Esophagus muscularis mucosa (tissue), 4 donors: ENCODE results near the gene CYP27A1. TPM values are rescaled to one million over a fixed set of nuclear protein-coding genes. Genes with fewer than 3 reads are reported as not detected.

Experiments
- DNase-seq: peaks from one replicate; pipeline ENCODE4 v3.0.0-alpha.2; 2017; ENCODE audit errors: extremely low spot score
- H3K27ac ChIP-seq, 4 donors: fragments of 200-600 bp; sonication (generic); replicated peaks in 1 of 4; 1 replicate in 3 of 4; 2 replicates in 1 of 4; pipeline ENCODE4 v1.5.1; 2016 to 2019; ENCODE audit warnings: mild to moderate bottlenecking in 1 of 4
- H3K27me3 ChIP-seq, 4 donors: fragments of 200-600 bp; sonication (generic); one replicate each; pipeline versions ENCODE4 v1.5.1 to v1.6.0; 2016 to 2019
- H3K36me3 ChIP-seq, 4 donors: fragments of 200-600 bp; sonication (generic); one replicate each; pipeline ENCODE4 v1.5.1; 2016 to 2019
- H3K4me1 ChIP-seq, 4 donors: fragments of 200-600 bp; sonication (generic); one replicate each; pipeline ENCODE4 v1.5.1; 2016 to 2019
- H3K4me3 ChIP-seq, 4 donors: fragments of 200-600 bp; sonication (generic); 1 replicate in 2 of 4; 2 replicates in 2 of 4; pipeline ENCODE4 v1.5.1; 2016 to 2019; ENCODE audit warnings: mild to moderate bottlenecking in 4 of 4, moderate library complexity in 1 of 4
- H3K9me3 ChIP-seq, 4 donors: fragments of 200-600 bp; sonication (generic); 1 replicate in 3 of 4; 2 replicates in 1 of 4; pipeline ENCODE4 v1.5.1; 2016 to 2019
- CTCF ChIP-seq, 3 experiments: fragments of 200-600 bp in 2 of 3; fragments of 450-650 bp in 1 of 3; sonication (generic) in 2 of 3; IDR thresholded peaks; one replicate each; pipeline ENCODE4 v1.5.1; 2017 to 2019; ENCODE audit warnings: antibody characterized with exemption in 3 of 3, mild to moderate bottlenecking in 2 of 3, moderate library complexity in 1 of 3
- EP300 ChIP-seq: sonication (generic); formaldehyde crosslinking; IDR thresholded peaks from one replicate; pipeline ENCODE4 v1.6.1; 2017; ENCODE audit warnings: antibody characterized with exemption
- POLR2A ChIP-seq: fragments of 450-650 bp; IDR thresholded peaks from one replicate; pipeline ENCODE4 v1.6.1; 2017; ENCODE audit warnings: antibody characterized with exemption, moderate library complexity, mild to moderate bottlenecking, low read depth
- POLR2AphosphoS5 ChIP-seq, 2 donors: sonication (generic); formaldehyde crosslinking; IDR thresholded peaks; one replicate each; pipeline ENCODE4 v1.6.1; 2017; ENCODE audit warnings: antibody characterized with exemption in 2 of 2
- WGBS: methylation state at CpG from one replicate; pipeline ENCODE4 v1.1.5; 2018; 5-methylcytosine and 5-hydroxymethylcytosine counted together
- intact Hi-C: fragments of 100-400 bp; cut with DNase I; formaldehyde crosslinking; loops from one replicate; pipeline ENCODE4 v1.15.1; 2023
- total RNA-seq, 4 donors: library from RNA; depleted of rRNA; stranded (reverse); fragments of >200 nt; gene quantifications; one replicate each; pipeline versions ENCODE4 v1.1.0 to v1.2.1, GENCODE V29; 2016

CYP27A1 gene
- total RNA-seq, 4 donors from 2014 or later: 20.7 to 26.3 (median 23.6) TPM

DNA sequence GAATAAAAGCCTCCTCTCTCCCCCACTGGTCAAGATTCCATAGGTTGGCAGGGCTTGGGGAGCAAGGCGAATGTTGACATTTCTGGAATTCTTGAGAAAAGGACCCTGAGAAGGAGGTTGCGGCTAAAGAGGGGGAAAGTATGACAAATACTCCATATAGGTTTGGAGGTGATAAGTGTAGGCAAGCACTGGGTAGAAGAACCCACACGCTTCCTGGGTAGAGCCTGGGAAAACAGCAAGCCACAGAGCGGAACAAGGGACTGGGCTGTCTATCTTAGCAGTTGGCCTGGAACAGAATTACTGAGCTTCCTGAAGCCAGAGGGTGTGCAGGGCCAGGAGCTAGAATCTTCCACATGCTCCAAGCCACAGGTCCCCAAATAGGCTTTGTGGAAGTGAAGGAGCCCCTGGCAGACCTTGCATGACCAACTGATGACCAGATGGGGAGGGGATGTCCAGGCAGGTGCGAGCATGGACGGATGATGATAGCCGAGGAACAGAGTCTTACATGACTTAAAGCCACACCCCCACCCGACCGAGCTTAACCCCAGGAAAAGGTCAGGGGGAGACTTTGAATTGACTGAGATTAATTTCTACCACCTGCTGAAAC lies 39.8 kb downstream of the CYP27A1 start:
- H3K9me3 ChIP-seq: no peaks in the 10 kb centered on the region
- intact Hi-C loops: no loop called here
- WGBS: 75% methylated on average over 9 of the region's 9 CpGs
- no peaks in the 10 kb centered on the region for H3K27me3 ChIP-seq
- no peak overlapping the region for H3K4me3 ChIP-seq
- H3K4me1 ChIP-seq: no peaks in the 10 kb centered on the region
- TF ChIP-seq EP300: no peak
- no peak for TF ChIP-seq POLR2A
- TF ChIP-seq POLR2AphosphoS5 (IDR thresholded peaks at IDR 0.05): no peak
- TF ChIP-seq CTCF (IDR thresholded peaks at IDR 0.05): no peak
- peaks cover 0 to 44% (median 13%) of the 10 kb centered on the region in 4 donors for H3K36me3 ChIP-seq
- DNase-seq: peak; percentile 89
- H3K27ac ChIP-seq: no peak overlapping the region

DNA sequence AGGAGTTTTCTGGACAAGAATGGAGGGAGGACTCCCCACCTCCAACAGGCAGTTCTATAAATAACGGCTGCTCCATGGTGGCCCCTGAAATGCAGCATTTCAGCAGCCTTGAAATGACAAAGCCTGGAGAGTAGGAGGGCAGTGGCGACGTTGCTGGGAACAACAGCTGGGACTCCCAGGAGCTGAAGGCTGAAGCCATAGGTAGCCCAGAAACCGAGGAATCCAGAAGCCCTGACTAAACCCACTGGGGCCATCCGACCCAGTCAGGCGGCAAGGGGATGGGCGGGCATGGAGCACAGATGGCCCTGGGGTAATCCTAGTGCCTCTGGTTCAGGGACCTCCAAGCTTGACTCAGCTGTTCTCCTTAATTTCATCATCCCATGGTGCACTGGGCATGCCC lies 40.7 kb downstream of the CYP27A1 start:
- H3K4me3 ChIP-seq: no peak overlapping the region
- DNase-seq: no peak

GRCh38 chr2:218823196-218823855 lies 41.4 kb downstream of the CYP27A1 start:
- intact Hi-C loops: no loop called here
- Histone ChIP-seq H3K9me3 (no peaks in the 10 kb centered on the region), H3K27me3 (peaks cover 0 to 12% (median 0%) of the 10 kb centered on the region in 4 donors), H3K4me1 (no peaks in the 10 kb centered on the region), H3K4me3 (no peak overlapping the region), H3K27ac (no peak overlapping the region), H3K36me3 (peaks cover 0 to 30% (median 9%) of the 10 kb centered on the region in 4 donors)
- DNase-seq: no peak
- 91% methylated on average over 8 of the region's 9 CpGs for WGBS
- TF ChIP-seq POLR2A (no peak), EP300 (no peak), CTCF (IDR thresholded peaks at IDR 0.05) (no peak), POLR2AphosphoS5 (IDR thresholded peaks at IDR 0.05) (no peak)

More for the DNA sequence above, 40.7 kb downstream of the CYP27A1 start:
- H3K9me3 ChIP-seq: no peaks in the 10 kb centered on the region
- peaks cover 0 to 37% (median 12%) of the 10 kb centered on the region in 4 donors for H3K36me3 ChIP-seq
- no peak overlapping the region for H3K27ac ChIP-seq
- TF ChIP-seq POLR2A (no peak), EP300 (no peak), CTCF (IDR thresholded peaks at IDR 0.05) (no peak), POLR2AphosphoS5 (IDR thresholded peaks at IDR 0.05) (no peak)
- intact Hi-C loops: no loop called here
- WGBS: 74% methylated on average over 7 of the region's 7 CpGs
- no peaks in the 10 kb centered on the region for H3K4me1 ChIP-seq
- peaks cover 0 to 5% (median 0%) of the 10 kb centered on the region in 4 donors for H3K27me3 ChIP-seq

DNA sequence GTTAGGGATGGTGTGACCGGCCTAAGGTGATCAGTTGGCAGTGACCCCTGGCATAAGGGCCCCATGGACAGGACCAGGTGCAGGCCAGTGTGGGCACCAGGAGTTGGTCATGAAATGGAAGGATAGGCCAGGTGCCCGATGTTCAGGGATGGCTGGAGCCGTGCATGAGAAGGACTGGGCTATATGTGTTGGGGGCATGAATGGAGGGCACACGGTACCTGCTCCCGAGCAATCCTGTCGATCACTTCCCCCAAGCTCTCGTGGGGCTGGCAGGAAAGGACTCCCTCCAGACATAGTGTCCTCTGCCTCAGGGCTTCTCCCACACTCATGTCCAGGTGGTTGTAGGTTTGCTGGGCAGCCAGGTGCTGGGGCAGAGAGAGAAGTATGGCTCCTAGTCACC lies 42.1 kb downstream of the CYP27A1 start:
- WGBS: 92% methylated on average over 7 of the region's 7 CpGs
- no peak overlapping the region for H3K4me3 ChIP-seq
- peaks cover 0 to 18% (median 0%) of the 10 kb centered on the region in 4 donors for H3K27me3 ChIP-seq

GRCh38 chr2:218826791-218827190 lies 44.8 kb downstream of the CYP27A1 start:
- WGBS: 97% methylated on average over 8 of the region's 10 CpGs

More for the DNA sequence above, 42.1 kb downstream of the CYP27A1 start:
- intact Hi-C loops: no loop called here
- H3K9me3 ChIP-seq: no peaks in the 10 kb centered on the region
- peaks cover 0 to 23% (median 6%) of the 10 kb centered on the region in 4 donors for H3K36me3 ChIP-seq
- no peak for DNase-seq
- TF ChIP-seq POLR2AphosphoS5 (IDR thresholded peaks at IDR 0.05): no peak
- no peak overlapping the region for H3K27ac ChIP-seq
- no peaks in the 10 kb centered on the region for H3K4me1 ChIP-seq

More at GRCh38 chr2:218826791-218827190, 44.8 kb downstream of the CYP27A1 start:
- peaks cover 0 to 14% (median 7%) of the 10 kb centered on the region in 4 donors for H3K4me1 ChIP-seq
- no peak for DNase-seq
- H3K9me3 ChIP-seq: no peaks in the 10 kb centered on the region
- H3K27me3 ChIP-seq: peaks cover 0 to 38% (median 0%) of the 10 kb centered on the region in 4 donors
- no peak overlapping the region for H3K27ac ChIP-seq
- no peak overlapping the region for H3K4me3 ChIP-seq
- no peaks in the 10 kb centered on the region for H3K36me3 ChIP-seq
- no peak for TF ChIP-seq POLR2AphosphoS5 (IDR thresholded peaks at IDR 0.05)
- TF ChIP-seq CTCF (IDR thresholded peaks at IDR 0.05): no peak
- TF ChIP-seq POLR2A: no peak
- TF ChIP-seq EP300: no peak
- intact Hi-C loops: no loop called here
